ENCODE results near the gene CMSS1. TPM values are rescaled to one million over a fixed set of nuclear protein-coding genes. Genes with fewer than 3 reads are reported as not detected.

Gene CMSS1
- total RNA-seq, 1 experiment from 2014 or later = 50.7 TPM

DNA sequence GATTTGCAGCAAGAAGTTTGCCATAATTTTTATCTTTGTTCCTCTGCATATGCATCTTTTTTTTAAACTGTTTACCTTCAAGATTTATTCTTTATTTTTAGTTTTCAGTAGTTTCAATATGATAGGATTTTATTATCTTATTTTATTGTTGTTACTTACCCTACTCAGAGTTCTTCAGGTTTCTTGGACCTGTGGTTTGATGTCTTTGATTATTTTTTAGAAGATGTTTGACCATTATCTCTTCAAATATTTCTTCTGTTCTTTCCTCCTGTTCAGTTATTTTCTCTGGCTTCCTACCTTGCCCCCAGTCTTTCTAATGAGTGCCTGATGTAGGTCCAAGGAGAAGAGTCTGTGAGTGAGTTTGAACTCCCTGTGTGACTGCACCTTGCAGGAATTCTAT, 158.9 kb downstream of the CMSS1 start:
- in situ Hi-C loops (cut with HindIII; ENCODE audit: low pct_unique_long_range_greater_than_20kb, low sequenced_read_pairs) = no loop called here
- DNase-seq (ENCODE audit: low read depth, low spot score) = no peak

DNA sequence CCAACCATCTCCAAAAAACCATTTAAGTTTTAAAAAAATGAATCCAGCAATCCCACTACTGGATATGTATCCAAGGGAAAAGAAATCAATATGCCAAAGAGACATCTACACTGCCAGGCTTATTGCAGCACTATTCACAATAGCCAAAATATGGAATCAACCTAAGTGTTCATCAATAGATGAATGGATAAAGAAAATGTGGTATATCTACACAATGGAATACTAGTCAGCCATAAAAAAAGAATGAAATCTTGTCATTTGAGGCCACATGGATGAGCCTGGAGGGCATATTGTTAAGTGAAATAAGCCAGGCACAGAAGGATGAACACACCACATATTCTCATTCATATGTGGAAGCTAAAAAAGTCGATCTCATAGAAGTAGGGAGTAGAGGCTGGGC, 160.6 kb downstream of the CMSS1 start:
- in situ Hi-C loops (cut with HindIII; ENCODE audit: low pct_unique_long_range_greater_than_20kb, low sequenced_read_pairs) = no loop called here
- DNase-seq (ENCODE audit: low read depth, low spot score) = no peak

DNA sequence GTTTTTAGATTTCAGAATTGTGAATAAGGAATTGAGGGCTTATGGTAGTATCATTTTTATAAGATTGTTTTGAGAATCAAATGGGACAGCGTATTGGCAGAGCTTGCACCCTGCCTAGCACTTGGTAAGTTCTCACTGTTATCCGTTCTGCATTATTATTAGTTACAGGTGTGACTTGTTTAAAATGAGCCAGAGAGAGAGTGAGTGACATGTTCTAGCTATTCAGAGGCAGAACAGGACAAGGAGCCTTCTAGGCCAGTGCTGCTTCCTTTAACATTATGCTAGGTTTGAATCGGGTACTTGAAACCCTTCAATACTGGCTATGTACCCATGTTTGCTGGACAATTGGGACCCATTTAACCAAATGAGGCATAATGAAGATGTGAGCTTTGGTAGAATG, 162.9 kb downstream of the CMSS1 start:
- in situ Hi-C loops (cut with HindIII; ENCODE audit: low pct_unique_long_range_greater_than_20kb, low sequenced_read_pairs) = no loop called here
- no peak for DNase-seq (ENCODE audit: low read depth, low spot score)

DNA sequence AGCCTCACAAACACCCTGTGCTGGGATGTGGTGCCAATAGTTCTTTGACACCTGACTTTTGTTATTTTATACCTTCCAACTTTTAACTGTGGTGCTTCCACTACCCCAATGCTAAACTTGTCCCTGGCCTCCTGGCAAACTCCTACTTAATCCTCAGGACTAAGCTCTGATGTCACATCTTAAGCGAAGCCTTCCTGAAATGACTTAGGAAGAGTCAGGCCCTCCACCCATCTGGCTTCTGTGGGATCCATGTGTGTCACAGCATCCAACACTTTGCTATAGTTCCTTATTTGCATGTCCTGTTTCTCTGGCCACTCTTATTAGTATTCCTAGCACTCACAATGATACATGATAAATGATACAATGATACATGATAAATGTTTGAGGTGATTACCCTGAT, 163.5 kb downstream of the CMSS1 start:
- no peak for DNase-seq (ENCODE audit: low read depth, low spot score)

DNA sequence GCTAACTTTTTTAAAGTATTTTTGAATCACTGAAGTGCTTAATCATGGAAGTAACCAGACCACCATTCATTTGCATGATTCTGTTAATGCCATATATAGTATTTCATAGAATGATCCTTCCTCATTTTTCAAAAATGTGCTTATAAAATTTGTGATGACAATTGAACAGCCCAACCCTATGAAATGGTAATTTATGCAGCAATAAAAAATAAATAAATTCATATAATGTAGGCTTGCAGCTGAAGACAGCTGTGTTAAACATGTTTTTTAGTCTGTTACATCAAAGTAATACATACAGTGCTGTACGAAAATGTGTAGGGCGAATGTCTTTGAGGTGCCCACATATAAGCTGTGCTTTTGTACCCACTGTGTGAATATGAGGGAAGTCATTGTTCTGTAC, 165.0 kb downstream of the CMSS1 start:
- in situ Hi-C loops (cut with HindIII; ENCODE audit: low pct_unique_long_range_greater_than_20kb, low sequenced_read_pairs) = no loop called here
- DNase-seq (ENCODE audit: low read depth, low spot score) = no peak

More for the DNA sequence above, 163.5 kb downstream of the CMSS1 start:
- in situ Hi-C loops (cut with HindIII; ENCODE audit: low pct_unique_long_range_greater_than_20kb, low sequenced_read_pairs) = no loop called here

DNA sequence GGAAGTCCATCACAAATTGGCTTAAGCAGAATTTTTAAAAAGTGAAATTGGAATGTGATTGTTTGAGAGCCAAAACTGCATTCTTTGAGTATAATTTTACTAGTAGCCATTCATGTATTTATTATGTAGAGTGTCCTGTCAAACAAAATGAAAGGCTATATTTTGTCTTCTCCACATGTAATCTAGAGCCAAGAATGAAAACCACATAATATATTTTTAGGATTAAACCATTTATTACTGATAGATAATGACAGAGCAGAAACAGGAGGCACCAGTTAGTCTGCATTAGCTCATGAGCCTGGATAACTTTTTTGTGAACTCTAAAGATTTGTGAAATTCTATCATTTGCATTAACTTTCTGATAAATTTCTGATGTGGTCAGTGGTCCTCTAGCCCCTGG, 166.5 kb downstream of the CMSS1 start:
- no peak for DNase-seq (ENCODE audit: low read depth, low spot score)
- in situ Hi-C loops (cut with HindIII; ENCODE audit: low pct_unique_long_range_greater_than_20kb, low sequenced_read_pairs) = no loop called here

DNA sequence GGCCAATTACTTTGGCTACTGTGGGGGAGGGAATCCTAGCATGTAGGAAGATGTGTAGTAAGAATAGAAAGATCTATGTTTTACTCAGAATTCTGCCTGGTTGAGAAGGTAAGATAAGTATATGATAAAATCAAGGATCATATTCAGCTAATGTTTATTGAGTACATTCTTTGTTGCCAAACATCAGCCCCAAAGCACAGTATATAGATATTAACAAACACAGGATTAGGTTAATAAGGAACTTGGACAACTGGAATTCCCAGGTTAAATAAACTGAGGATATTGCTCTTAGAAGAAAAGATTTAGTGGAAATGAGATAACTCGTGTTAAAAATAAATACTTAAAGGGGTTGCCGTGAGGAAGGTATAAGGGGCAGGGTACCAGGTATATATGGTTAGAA, 167.0 kb downstream of the CMSS1 start:
- in situ Hi-C loops (cut with HindIII; ENCODE audit: low pct_unique_long_range_greater_than_20kb, low sequenced_read_pairs) = no loop called here
- DNase-seq (ENCODE audit: low read depth, low spot score) = no peak

DNA sequence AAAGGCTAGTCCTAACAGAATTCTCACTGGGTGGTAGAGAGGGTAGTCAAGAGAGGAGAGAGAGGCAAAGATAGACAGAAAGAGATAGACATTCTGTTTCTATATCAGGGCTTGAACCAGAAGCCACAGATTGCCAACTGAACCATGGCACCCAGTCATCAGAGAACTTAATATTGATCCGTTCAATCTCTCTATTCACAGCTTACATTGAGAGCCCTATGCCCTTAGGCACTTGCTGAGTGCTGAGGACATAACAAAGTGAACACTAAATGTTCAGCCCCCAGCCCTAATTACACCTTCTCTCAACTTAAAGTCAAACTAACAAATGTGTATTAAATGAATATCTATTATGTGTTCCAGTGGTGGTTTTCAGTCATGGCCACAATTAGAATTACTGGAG, 172.5 kb downstream of the CMSS1 start:
- no peak for DNase-seq (ENCODE audit: low read depth, low spot score)
- in situ Hi-C loops (cut with HindIII; ENCODE audit: low pct_unique_long_range_greater_than_20kb, low sequenced_read_pairs) = no loop called here

DNA sequence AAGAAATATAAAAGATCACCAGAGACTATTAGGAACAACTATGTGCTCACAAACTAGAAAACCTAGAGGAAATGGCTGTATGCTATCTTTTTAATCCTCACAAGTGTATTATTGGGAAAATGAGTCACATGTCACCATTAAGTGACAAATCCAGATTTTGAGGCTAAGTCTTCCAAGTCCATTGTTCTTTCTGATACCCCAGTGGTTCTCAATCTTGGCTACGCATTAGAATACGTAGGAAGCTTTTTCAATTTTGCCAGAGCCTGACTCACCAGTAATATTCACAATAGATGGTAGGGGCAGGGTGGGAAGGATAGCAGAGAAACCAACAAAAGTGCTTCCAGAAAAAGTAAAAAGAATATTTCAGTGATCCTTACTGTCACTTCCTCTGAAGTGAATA, 179.6 kb downstream of the CMSS1 start:
- no peak for DNase-seq (ENCODE audit: low read depth, low spot score)
- in situ Hi-C loops (cut with HindIII; ENCODE audit: low pct_unique_long_range_greater_than_20kb, low sequenced_read_pairs) = no loop called here

DNA sequence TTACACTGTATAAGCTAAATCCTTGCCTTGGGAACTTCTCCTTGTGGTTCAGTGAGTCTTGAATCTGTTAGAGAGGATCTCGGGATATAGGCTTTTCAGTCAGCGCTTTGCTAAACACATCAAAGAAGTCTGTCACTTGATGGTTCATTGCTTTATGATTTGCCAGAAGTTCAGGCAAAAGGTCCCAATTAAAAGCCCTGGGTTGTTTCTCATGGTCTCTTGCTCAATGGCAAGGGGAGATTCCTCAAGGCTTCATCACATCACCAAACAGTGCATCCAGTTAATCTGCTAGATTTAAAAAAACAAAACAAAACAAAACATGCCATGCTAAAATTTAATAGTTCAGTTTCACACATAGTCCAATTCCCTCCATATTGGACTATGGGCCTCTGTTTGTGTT, 181.9 kb downstream of the CMSS1 start:
- in situ Hi-C loops (cut with HindIII; ENCODE audit: low pct_unique_long_range_greater_than_20kb, low sequenced_read_pairs) = no loop called here
- DNase-seq (ENCODE audit: low read depth, low spot score) = no peak

DNA sequence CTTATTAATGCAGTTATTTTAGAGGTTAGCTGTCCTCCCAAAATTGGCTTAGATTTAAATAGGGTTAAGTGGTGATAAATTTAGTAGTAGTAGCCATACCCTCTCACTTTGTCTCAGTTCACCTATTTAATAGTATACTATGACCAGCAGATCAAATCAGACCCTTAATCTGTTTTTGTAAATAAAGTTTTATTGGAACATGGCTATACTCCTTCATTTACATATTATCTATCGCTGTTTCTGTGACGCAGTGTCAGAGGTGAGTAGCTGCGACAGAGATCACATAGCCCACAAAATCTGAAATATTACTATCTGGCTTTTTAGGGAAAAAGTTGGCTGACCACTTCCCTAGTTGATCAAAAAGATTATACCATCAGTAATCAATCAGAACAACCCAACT, 183.4 kb downstream of the CMSS1 start:
- DNase-seq (ENCODE audit: low read depth, low spot score) = no peak
- in situ Hi-C loops (cut with HindIII; ENCODE audit: low pct_unique_long_range_greater_than_20kb, low sequenced_read_pairs) = no loop called here

DNA sequence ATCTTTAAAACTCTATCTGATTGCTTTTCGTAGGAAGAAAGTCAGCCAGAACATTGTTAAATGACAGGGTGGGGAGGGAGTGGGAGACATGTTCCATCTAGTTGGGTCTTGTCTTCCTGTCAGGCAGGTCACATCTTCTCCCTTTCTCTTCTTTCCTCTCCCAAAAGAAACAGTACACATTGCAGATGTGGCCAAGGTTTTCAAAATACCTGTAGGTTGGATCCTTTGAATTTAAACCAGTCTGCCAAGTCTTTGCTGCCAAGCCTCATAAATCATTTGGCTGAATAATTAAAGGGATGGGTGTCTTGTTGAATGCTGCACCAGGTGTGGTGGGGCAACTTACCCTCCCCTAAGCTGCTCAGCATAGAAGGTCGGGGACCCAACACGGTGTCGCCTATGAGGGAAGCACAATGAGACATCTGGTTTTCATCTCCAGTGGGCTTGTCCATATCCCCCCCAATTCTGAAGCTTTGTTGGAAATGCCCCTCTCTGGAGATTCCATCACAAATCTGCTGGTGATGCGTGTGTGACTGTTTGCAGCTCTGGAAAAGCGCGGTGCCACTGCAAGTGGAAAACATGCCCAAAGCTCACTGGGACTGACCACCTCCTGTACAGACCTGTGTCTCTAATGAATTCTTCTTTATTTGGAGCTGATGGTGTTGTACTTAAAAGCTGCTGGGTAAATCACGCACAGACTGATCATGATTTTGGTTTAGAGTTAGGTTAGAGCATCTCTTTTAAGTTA, 184.0 kb downstream of the CMSS1 start:
- in situ Hi-C loops (cut with HindIII; ENCODE audit: low pct_unique_long_range_greater_than_20kb, low sequenced_read_pairs) = no loop called here
- DNase-seq (ENCODE audit: low read depth, low spot score) = no peak

DNA sequence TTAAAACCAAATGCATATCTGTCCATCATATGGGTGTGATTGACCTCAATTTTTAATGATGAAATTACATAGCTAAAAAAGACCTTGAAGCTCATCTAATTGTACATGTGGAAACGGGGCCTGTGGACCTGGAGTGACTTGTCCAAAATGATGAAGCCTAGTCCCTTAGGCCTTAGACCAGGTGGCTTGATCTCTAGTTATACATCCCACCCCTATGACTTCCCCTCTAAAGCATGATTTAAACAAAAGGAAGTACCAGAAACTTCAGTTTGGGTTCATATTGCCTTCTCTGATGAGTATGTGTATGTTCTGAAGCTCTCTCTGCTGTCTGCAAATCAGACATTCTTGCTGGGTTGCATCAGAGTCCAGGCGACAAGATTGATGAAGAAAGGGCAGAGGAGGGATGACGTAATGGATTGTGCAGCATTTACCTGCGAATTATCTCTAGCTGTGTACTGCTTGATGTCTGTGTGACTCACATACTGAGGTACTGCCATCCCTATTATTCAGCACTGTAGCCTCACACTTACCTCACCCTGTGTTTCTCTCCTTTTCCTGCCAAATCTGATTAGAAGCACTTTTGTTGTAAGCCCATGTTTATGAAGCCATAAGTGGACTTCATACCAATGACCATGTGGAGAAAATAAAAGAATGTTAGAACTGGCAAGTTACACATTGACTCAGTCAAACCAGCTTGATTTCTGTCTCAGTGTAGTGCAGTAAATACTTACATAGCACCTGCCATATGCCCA, 185.1 kb downstream of the CMSS1 start:
- in situ Hi-C loops (cut with HindIII; ENCODE audit: low pct_unique_long_range_greater_than_20kb, low sequenced_read_pairs) = no loop called here
- DNase-seq (ENCODE audit: low read depth, low spot score) = no peak

DNA sequence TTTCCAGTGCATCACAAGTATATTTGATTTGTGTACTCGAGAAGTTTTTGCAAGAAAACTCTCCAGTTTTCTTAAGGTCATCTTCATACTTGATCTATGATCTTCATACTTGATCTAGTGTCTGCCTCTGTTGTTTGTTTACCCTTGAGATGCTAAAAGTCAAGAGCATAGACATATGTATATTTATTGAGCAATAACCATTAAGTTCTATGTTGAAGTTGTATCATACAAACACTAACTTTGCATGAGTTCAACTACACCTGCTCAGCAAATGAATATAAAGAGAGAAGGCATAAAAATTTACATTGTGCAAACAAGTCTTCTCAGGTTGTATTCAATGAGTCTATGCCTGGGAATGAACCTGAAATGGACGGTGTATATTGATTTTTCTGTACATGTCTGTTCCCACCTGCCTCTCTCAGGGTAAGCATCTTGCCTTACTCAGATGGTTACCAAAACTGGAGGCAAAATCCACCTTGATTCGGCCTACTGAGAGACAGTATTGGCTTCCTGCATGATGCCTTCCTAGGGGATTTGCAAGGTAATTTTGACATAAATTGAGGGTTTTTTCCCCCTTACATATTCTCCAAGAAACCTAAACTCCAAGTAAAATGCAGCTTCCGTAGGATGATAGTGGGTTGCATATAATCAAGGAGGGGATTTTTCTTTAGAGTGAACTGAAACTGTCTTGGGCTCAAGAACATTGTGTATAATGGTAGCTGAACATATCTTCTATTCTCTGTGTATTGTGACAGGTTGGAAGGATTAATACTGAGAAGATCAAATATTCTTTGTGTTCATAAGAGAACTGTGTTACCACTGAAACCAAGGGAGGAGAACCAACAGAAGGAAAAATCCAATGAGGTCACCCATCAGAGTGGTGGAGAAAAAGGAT, 186.2 kb downstream of the CMSS1 start:
- no peak for DNase-seq (ENCODE audit: low read depth, low spot score)
- in situ Hi-C loops (cut with HindIII; ENCODE audit: low pct_unique_long_range_greater_than_20kb, low sequenced_read_pairs) = no loop called here

DNA sequence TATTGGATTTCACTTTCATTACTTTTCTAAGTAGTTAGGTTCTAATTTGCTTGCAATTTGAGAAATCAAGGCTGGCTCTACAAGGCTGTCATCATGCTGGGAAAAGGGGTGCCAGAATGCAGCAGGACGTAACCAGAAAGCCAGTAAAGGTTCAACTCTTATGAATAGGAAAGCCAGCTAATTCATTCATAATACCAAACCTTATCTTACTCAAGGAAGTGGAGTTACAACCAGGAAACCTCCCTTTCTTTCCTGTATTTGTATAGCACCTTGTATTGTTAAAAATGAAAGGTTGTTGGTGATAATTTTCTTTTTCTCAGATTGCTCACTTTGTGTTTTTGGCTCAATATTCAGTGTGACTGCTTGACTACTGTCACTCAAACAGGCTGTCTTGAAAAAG, 187.3 kb downstream of the CMSS1 start:
- DNase-seq (ENCODE audit: low read depth, low spot score) = no peak
- in situ Hi-C loops (cut with HindIII; ENCODE audit: low pct_unique_long_range_greater_than_20kb, low sequenced_read_pairs) = no loop called here

DNA sequence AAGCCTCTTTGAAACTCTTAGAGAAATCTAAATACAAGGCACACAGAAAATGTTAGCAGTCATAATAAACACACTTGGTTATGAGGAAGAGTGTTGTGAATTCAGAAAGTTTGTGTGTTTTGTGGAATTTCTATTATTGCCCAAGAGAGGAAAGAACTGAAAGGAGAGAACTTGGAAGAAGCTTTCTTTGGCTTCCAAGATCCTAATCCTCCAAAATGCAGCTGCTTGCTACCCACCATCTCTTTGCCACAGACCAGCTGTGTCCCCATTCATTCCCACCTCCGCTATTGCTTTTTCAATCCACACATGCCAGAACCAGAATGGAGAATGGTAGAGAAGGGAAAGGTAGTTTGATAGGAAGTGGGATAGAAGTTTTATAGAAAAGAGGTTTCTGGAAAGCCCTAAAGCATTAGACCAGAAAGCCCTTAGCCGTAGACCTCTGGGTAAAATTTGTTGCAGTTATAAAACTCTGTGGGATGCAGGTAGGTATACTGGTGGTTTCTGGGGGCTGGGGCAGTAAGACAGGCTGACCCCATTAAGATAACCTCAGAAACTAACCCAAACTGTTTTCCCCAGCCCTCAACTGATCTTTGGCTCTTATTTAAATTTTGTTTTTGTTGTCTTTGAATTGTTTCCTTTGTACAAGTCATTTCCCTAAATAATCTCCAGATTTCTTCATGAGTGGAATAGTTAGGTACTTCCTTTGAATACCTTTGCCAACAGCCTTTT, 188.2 kb downstream of the CMSS1 start:
- in situ Hi-C loops (cut with HindIII; ENCODE audit: low pct_unique_long_range_greater_than_20kb, low sequenced_read_pairs) = no loop called here
- DNase-seq (ENCODE audit: low read depth, low spot score) = no peak

DNA sequence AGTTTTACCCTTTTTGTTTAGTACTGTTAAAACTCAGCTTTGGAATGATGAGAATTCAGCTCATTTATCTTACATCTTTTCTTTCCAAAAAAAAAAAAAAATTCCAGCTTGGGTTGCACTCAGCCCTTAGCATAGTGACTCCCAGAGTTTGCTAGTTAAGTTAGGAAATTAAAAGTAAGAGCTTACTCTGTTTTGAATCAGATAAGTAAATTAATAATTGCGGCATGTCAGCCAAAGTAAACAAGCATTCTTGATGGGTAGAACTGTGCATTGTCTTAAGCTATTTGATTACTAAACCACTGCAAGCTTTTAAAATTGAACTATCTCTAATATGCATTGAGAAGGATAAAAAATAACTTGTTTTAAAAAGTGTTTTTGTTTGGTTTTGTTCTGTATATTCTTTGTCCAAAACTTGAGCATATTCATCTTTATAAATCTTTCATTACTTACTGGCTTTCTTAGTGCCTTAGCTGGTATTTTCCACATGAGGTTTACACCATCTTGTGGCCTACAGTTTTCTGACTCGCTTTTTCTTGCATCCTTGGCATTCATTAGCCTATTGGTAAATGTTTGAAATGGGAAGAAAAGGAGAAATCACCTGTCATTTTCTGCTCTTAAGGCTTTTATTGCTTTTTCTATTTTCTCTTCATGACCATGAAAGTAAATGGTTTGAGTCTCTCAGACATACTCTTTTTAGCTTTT, 189.1 kb downstream of the CMSS1 start:
- peak; percentile 13 for DNase-seq (ENCODE audit: low read depth, low spot score)

More for the DNA sequence above, 189.1 kb downstream of the CMSS1 start:
- in situ Hi-C loops (cut with HindIII; ENCODE audit: low pct_unique_long_range_greater_than_20kb, low sequenced_read_pairs) = no loop called here
